OCI-LY1 (cell line): ENCODE data around the gene DNAJC5G.

Experiments used
- EZH2 ChIP-seq: fragments of 200-600 bp; sonication (generic), shearing (Covaris generic); IDR thresholded peaks from 2 replicates; pipeline ENCODE4 v1.8.0; 2017; ENCODE audit warnings: borderline replicate concordance, mixed run types, mild to moderate bottlenecking, antibody characterized with exemption, low read length, moderate library complexity, mixed read lengths
- TF ChIP-seq, protein P1 (sequence below): fragments of 200-600 bp; sonication (generic), shearing (Covaris generic); IDR thresholded peaks from 2 replicates; pipeline ENCODE4 v1.5.1; 2017; ENCODE audit warnings: mild to moderate bottlenecking, antibody characterized with exemption, low read length, moderate library complexity, mixed read lengths

DNA sequence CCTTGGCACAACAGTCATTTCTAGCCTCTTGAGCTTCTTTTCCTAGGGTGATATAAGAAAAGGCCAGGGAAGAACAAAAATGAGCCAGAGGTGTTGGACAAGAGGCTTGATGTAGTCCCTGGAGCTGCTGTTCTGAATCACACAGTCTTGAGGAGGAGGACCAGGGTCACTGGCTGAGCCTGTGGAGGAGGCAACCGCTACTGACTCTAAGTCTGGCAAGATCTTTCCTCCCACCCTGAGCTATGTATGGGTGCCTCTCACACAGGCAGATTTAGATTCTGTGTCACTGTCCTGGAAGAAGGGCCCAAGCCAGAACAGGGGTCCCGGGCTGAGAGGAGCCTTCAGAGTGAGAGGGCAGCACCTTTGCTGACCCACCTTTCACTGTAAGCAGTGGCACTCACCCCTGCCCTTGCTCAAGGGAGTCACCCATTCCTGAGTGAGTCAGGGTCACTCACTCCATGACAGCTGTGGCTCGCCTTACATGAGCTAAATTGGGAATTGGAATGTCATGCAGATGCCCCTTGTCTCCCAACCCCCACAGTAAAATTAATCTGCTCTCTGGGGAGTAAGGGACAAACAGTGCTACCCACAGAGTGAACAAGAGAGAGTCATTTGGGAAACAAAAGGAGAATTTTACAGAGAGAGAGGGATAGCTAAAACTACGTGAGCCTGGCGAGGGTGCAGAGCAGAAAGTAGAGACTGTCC is 6.8 kb downstream of the DNAJC5G start, which contains the start of gene TRIM54:
- TF ChIP-seq, protein P1, sequence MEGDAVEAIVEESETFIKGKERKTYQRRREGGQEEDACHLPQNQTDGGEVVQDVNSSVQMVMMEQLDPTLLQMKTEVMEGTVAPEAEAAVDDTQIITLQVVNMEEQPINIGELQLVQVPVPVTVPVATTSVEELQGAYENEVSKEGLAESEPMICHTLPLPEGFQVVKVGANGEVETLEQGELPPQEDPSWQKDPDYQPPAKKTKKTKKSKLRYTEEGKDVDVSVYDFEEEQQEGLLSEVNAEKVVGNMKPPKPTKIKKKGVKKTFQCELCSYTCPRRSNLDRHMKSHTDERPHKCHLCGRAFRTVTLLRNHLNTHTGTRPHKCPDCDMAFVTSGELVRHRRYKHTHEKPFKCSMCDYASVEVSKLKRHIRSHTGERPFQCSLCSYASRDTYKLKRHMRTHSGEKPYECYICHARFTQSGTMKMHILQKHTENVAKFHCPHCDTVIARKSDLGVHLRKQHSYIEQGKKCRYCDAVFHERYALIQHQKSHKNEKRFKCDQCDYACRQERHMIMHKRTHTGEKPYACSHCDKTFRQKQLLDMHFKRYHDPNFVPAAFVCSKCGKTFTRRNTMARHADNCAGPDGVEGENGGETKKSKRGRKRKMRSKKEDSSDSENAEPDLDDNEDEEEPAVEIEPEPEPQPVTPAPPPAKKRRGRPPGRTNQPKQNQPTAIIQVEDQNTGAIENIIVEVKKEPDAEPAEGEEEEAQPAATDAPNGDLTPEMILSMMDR = no peak
- TF ChIP-seq EZH2 = no peak
